SH-SY5Y (cell line): ENCODE results near the gene CHRNB1.

Source experiments
- GATA2 ChIP-seq: IDR thresholded peaks from 2 replicates; pipeline ENCODE4 v1.6.1; 2011; ENCODE audit warnings: mild to moderate bottlenecking, low read depth, low read length
- GATA3 ChIP-seq: IDR thresholded peaks from 2 replicates; pipeline ENCODE4 v1.6.1; 2011; ENCODE audit warnings: low read depth, mild to moderate bottlenecking, low read length, moderate library complexity

The CHRNB1 gene

DNA sequence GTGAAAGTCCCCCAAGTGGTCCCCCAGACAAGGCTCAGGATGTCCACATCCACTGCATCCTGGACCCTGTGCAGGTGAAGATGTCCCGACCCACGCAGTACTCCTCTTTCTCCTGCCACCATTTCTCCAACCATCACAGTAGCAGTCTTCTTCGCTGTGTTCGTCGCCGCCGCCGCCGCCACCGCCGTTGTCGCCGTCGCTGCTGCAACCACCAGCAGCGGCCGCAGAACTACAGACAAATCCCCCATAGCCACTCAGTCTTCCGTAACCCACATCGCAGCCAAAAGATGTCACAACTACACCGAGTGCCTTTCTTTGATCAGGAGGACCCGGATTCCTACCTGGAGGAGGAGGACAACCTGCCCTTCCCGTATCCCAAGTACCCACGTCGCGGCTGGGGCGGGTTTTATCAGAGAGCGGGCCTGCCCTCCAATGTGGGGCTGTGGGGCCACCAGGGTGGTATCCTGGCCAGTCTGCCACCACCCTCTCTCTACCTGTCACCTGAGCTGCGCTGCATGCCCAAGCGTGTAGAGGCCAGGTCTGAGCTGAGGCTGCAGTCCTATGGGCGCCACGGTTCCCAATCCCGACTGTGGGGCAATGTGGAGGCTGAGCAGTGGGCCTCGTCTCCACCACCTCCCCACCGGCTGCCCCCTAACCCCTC lies 18.5 kb upstream of the CHRNB1 start:
- TF ChIP-seq GATA3 (no peak), GATA2 (no peak)

- TF ChIP-seq GATA3 (no peak), GATA2 (no peak)
Measured at GRCh38 chr17:7426896-7427489, 17.9 kb upstream of the CHRNB1 start.

- no peak for TF ChIP-seq GATA2
- no peak for TF ChIP-seq GATA3
Measured at GRCh38 chr17:7427549-7427948, 17.3 kb upstream of the CHRNB1 start.

DNA sequence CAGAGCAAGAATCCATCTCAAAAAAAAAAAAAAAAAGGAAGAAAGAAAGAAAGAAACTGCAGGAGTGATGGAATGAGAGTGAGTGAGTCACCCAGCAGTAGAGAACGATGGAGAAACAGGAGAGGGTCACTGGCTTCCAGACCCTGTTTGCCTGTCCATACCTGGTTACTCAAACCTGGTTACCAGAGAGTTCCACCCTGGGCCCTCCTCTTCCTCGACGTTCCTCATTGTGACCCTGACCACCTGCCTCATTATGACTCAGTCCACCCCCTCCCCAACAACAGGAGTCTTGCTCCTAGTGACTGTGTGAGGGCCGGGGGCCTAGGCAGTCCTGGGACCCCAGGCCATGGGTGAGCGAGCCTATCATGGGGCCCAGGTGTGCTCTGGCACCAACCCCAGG lies 16.3 kb upstream of the CHRNB1 start, which contains the start of gene SPEM3:
SPEM3 (plus strand) TSS at position 301 of the 400 bp plus-strand sequence; CDS start at position 347, 46 bp downstream.
- TF ChIP-seq GATA2 (no peak), GATA3 (no peak)

DNA sequence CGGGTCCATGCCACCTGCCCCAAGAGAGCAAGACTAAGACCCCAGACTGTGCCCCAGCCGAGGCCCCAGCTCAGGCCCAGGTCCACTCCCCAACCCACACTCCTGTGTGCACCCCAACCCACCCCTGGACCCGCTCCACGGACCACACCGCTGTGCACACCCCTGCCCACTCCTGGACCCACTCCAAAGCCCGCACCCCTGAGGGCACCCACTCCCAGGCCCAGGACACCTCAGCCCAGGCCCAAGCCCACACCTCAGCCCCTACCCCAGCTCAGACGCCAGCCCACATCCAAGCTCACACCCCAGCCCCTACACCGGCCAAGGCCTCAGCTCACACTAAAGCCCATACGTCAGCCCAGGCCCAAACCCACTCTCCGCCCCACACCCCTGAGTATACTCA lies 15.1 kb upstream of the CHRNB1 start:
- TF ChIP-seq GATA3 (no peak), GATA2 (no peak)

- TF ChIP-seq GATA3 (no peak), GATA2 (no peak)
Measured at GRCh38 chr17:7431231-7431630, 13.6 kb upstream of the CHRNB1 start.

DNA sequence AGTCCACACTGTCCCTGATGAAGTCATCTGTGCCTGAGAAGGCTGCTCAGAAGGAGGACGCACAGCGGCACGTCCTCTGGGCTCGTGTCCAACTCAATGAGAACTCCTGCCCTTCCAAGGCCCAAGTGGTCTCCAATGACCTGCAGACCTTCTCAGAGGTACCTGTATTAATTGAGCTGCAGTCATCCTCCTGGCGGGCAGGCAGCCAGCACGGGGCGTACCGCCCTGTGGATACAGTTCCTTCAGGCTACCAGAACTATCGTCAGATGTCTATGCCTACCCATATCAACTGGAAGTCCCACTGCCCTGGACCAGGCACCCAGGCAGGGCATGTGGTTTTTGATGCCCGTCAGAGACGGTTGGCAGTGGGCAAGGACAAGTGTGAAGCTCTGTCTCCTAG lies 12.6 kb upstream of the CHRNB1 start:
- TF ChIP-seq GATA3 (no peak), GATA2 (no peak)

DNA sequence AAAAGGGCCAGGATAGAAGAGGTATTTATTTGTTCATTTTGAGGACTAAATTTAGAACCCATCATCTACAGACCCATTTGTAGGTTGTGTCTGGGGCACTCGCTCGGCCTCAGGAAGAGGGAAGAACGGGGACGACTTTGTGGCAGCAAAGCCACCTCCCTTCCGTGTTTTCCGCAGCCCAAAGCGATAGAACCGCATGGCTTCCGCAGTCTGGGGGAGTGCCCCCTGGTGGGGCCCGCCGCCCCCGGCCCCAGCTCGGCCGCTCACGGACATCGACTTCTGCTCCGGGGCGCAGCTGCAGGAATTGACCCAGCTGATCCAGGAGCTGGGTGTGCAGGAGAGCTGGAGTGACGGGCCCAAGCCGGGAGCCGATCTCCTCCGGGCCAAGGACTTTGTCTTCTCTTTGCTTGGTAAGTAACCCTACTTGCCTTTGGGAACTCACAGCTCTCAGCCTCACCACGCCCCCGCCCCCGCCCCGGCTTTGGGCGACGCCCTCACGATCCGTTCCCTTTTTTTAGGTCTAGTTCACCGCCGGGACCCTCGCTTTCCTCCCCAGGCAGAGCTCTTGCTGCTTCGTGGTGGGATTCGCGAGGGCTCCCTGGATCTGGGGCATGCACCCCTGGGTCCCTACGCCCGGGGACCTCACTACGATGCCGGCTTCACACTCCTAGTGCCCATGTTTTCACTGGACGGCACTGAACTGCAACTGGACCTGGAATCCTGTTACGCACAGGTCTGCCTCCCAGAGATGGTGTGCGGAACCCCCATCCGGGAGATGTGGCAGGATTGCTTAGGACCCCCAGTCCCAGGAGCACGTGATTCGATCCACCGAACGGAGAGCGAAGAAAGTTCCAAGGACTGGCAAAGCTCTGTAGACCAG lies 8.9 kb upstream of the CHRNB1 start:
- TF ChIP-seq GATA3 = no peak
- TF ChIP-seq GATA2 = no peak

- TF ChIP-seq GATA2 (no peak), GATA3 (no peak)
Measured at GRCh38 chr17:7436556-7437368, 8.1 kb upstream of the CHRNB1 start.

GRCh38 chr17:7437369-7437863 lies 7.4 kb upstream of the CHRNB1 start:
- TF ChIP-seq GATA3 (no peak), GATA2 (no peak)

DNA sequence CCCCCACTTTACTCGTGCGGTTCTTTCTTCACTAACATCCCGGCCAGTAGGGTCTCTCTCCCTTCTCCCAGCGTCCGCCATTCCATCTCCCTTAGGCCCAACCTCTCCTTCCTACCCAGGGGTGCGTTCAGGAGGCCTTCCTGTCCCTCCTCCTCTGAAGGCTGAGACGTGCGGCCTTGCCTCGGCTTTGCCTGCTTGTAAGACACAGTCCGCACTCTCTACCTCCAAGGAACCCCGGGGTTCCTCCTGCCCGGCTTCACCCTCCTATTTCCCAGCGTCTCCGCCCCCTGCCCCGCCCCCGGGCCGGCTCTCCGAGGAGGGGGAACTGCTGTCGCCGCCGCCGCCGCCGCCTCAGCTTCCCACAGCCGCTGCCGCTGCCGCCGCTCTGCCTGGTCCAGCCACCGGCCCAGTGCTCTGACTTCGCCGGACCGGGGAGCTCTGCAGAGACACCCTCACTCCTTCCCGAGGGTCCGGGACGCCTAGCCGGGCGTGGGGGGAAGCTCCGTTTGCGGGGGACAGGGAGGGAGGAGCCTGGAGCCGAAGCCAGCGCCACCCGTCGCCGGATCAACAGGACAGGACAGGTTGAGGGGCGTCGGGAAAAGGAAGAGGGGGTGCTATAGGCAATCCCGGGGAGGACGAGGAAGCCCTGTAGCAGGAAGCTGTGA lies 6.8 kb upstream of the CHRNB1 start:
- TF ChIP-seq GATA2 (no peak), GATA3 (no peak)

DNA sequence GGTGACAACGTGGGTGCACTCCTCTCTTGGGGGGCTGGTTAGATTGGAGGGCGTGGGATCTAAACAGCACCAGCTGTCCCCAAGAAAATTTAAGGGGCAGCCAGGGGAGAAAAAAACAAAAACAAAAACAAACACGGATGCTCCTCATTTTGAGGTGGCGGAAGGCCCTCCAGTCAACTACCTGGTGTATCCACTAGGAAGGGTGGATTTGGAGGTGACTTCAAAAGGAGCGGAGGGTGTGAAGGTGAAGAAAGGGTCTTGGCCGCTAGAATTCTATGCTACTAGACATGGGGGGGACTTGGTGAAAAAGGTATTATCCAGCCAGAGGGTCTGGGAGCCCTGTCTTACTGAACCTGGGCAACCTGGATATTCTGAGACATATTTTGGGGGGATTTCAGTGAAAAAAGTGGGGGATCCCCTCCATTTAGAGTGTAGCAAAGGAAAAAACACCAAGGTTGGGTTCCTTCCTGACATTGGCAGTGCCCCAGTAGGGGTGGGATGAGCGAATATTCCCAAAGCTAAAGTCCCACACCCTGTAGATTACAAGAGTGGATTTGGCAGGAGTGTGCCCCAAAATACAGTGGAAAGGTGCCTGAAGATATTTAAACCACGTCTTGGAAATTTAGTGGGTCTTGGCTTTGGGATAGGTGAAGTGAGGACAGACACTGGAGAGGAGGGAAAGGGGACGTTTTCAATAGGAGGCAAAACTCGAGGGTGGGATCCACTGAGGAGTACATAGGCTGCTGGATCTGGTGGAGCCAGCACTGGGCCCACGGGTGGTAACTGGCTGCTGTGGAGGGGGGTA lies 6.0 kb upstream of the CHRNB1 start:
- TF ChIP-seq GATA3 (no peak), GATA2 (no peak)

DNA sequence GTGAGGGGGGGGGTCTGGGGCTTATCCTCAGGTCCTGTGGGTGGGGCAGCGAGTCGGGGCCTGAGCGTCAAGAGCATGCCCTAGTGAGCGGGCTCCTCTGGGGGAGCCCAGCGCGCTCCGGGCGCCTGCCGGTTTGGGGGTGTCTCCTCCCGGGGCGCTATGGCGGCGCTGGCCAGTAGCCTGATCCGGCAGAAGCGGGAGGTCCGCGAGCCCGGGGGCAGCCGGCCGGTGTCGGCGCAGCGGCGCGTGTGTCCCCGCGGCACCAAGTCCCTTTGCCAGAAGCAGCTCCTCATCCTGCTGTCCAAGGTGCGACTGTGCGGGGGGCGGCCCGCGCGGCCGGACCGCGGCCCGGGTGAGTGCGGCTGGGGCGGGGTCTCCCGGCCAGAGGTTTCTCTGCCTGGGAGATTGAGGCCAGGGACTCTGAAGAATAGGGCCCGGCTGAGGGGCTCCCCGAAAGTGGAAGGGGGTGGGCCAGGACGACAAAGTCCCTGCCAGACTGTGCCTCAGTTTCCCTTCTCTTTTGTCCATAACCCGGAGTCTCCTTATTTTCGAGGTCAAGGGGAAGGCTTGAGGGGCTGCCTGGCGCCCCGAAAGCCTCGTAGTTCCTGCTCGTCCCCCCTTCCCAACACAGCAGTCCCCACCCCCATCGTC lies 5.3 kb upstream of the CHRNB1 start, which contains the start of gene FGF11:
FGF11 (plus strand) TSS at position 51 of the 651 bp plus-strand sequence; CDS start at position 160, 109 bp downstream.
- no peak for TF ChIP-seq GATA2
- TF ChIP-seq GATA3 = no peak
